ENCODE results near the gene DNAH1.
"Not testable (repeated sequence)": the region's sequence is repeated elsewhere in the genome, so short reads cannot be mapped to it uniquely, and the experiment has no call there.

DNAH1 gene

DNA sequence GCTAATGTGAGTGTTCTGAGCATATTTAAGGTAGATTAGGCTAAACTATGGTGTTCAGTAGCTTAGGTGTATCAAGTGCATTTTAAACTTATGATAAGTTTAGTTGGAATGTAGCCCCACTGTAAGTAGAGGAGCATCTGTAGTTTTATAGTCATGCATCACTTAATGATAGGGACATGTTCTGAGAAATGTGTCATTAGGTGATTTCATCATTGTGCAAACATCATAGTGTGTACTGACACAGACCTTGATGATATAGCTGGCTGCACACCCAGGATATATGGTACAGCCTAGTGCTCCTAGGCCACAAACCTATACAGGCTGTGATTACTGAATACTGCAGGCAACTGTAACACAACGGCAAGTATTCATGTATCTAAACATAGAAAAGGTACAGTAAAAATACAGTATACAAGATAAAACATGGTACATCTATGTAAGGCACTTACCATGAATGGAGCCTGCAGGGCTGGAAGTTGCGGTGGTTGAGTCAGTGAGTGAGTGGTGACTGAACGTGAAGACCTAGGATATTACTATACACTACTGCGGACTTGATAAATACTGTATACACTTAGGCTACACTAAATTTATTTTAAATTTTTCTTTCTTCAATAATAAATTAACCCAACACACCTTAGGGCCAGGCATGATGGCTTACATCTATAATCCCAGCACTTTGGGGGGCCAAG lies 17.9 kb downstream of the DNAH1 start:
- no peak overlapping the region for H3K4me3 ChIP-seq (ENCODE audit: low read length)
- TF ChIP-seq, protein P1, sequence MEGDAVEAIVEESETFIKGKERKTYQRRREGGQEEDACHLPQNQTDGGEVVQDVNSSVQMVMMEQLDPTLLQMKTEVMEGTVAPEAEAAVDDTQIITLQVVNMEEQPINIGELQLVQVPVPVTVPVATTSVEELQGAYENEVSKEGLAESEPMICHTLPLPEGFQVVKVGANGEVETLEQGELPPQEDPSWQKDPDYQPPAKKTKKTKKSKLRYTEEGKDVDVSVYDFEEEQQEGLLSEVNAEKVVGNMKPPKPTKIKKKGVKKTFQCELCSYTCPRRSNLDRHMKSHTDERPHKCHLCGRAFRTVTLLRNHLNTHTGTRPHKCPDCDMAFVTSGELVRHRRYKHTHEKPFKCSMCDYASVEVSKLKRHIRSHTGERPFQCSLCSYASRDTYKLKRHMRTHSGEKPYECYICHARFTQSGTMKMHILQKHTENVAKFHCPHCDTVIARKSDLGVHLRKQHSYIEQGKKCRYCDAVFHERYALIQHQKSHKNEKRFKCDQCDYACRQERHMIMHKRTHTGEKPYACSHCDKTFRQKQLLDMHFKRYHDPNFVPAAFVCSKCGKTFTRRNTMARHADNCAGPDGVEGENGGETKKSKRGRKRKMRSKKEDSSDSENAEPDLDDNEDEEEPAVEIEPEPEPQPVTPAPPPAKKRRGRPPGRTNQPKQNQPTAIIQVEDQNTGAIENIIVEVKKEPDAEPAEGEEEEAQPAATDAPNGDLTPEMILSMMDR (IDR thresholded peaks at IDR 0.05; ENCODE audit: insufficient read depth, low read depth, low read length, missing control alignments), result no peak
- peak; percentile 79 for DNase-seq (ENCODE audit: low read depth)

DNA sequence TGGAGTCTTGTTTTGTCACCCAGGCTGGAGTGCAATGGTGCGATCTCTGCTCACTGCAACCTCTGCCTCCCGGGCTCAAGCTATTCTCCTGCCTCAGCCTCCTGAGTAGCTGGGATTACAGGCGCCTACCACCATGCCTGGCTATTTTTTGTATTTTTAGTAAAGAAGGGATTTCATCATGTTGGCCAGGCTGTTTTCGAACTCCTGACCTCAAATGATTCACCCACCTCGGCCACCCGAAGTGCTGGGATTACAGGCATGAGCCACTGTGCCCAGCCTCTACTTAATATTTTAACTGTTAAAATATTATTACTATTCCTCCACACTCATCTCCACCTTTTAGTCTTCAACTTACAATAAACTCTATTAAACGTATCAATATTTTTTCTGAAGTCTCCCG lies 22.0 kb downstream of the DNAH1 start:
- H3K4me3 ChIP-seq (ENCODE audit: low read length); DNase-seq (ENCODE audit: low read depth): not testable (repeated sequence)

DNA sequence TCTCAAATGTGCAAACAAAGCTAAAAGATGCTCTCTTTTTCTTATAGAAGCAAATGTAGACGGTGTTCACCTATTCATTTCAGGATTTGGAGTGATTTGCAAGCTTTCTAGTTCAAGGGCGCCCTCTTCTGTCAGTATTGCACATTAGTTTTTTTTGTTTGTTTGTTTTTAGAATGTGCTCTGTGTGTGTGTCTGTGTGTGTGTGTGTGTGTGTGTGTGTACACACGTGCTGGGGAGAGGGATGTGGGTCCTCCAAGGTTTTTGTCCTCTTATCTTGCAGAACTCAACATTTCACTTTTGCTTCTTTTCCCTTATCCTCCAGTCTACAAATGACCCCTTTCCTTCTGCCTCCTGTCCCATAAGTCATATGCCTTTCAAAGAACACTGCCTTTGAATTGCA lies 23.5 kb downstream of the DNAH1 start:
- H3K4me3 ChIP-seq (ENCODE audit: low read length), result no peak overlapping the region
- DNase-seq (ENCODE audit: low read depth), result peak; percentile 87
- TF ChIP-seq, protein P1 (IDR thresholded peaks at IDR 0.05; ENCODE audit: insufficient read depth, low read depth, low read length, missing control alignments), result peak; percentile 76

DNA sequence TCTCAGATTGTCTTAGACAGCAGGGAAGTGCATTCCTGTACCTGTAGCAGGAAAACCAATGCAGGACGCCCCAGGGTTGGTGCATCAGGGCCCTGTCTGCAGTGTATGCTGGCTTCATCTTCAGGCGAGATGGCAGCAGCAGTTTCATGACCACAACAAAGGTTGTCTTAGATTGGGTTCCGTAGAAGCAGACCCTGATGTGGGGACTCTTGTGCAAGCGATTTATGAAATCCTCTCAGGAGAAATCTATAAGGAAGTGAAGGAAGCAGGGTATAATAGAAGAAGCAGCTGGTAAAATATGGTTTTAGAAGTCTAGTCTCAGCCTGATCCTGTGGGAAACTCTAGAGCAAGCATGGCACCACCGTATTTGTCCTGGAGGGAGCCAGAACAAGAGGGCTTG lies 25.0 kb downstream of the DNAH1 start:
- TF ChIP-seq, protein P1 (IDR thresholded peaks at IDR 0.05; ENCODE audit: insufficient read depth, low read depth, low read length, missing control alignments), result no peak
- DNase-seq (ENCODE audit: low read depth), result no peak
- no peak overlapping the region for H3K4me3 ChIP-seq (ENCODE audit: low read length)

DNA sequence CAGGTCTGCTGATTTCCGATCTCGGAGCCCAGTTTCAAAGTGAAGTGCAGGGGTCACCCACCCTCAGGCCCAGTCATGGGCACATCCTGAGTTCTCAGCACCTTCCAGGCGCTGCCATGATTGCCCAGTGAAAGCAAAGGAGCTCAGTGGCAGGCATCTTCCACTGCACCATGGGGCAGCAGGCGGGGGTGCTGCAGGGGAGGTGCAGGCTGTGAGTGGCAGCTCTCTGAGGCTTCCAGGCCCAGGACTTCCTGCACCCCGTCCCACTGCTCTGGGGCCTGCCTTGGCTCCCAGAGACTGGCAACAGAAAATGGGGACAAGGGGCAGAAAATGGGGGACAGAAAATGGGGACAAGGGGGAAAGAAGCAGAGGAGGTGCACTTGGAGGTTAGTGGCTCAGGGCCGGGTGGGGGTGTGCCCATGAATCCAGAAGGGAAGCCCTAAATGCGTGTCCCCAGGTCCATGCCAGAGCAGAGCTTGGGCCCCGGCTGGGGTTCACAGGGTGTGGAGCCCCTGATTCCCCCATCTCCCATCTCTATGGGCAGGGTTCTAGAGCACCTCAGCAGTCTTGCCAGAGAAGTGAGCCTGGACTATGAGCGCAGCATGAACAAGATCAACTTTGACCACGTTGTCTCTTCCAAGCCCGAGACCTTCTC lies 28.0 kb downstream of the DNAH1 start:
- TF ChIP-seq, protein P1 (IDR thresholded peaks at IDR 0.05; ENCODE audit: insufficient read depth, low read depth, low read length, missing control alignments), result no peak
- H3K4me3 ChIP-seq (ENCODE audit: low read length), result no peak overlapping the region
- DNase-seq (ENCODE audit: low read depth), result no peak

DNA sequence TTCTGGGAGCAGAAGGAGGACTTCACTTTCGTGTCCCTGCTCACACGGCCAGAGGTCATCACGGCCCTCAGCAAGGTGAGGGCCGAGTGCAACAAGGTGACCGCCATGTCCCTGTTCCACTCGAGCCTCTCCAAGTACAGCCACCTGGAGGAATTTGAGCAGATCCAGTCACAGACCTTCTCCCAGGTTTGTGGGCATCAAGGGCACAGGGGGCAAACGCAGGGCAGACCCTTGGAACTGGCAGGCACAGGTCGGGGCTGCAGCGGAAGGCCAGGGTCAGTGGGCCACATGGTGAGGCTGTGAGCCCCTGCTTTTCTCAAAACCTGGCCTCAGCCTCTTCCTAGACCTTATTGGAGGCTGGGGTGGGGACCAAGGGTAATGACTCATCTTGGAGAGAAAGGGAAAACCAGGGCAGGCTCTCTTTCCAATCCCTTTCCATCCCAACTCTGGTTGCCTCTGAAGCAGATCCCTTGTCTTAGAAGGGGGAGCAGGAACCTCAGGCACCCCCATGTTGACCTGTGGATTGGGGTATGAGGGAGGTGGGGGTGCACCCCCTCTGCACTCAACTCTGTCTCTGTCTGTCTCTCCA lies 29.5 kb downstream of the DNAH1 start:
- DNase-seq (ENCODE audit: low read depth), result peak; percentile 23
- TF ChIP-seq, protein P1 (IDR thresholded peaks at IDR 0.05; ENCODE audit: insufficient read depth, low read depth, low read length, missing control alignments), result no peak

DNA sequence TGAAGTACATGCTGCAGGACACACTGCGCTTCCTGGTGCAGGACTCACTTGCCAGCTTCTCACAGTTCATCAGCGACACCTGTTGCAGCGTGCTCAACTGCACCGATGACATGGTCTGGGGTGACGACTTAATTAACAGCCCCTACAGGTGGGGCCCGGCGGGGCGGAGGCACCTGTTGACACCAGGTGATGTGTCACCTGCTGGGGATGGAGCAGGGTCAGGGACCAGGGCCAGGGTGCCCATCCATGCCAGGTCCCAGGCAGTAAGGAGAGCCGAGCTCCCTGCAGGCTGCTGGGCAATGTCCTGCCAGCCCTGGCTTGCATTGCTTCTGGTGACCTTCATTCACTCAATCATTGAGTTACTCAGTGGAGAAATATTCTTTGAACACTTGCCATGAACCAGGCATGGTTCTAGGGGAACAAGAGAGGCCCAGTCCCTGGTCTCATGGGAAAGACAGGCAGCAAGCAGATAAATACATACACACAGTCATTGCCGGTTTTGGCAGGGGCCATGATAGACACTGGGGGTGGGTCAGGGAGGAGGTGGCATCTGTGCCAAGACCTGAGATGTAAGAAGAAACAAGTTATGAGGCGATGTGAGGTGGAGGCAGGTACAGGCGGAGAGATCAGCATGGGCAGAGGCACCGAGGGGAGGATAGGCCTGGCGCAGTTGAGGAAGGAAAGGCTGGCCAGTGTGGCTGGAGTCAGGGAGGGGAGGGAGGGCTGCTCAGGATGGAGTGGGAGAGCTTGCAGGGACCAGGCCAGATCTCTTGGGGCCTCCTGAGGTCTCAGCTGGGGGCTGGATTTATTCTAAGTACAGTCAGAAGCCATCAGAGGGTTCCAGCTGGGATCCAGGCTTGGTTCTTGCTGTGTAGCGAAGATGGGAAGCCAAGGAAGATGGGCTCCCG lies 30.8 kb downstream of the DNAH1 start:
- no peak overlapping the region for H3K4me3 ChIP-seq (ENCODE audit: low read length)
- peak; percentile 32 for DNase-seq (ENCODE audit: low read depth)
- TF ChIP-seq, protein P1 (IDR thresholded peaks at IDR 0.05; ENCODE audit: insufficient read depth, low read depth, low read length, missing control alignments), result no peak

More for the DNA sequence above, 29.5 kb downstream of the DNAH1 start:
- no peak overlapping the region for H3K4me3 ChIP-seq (ENCODE audit: low read length)
